HepG2 (cell line): ENCODE data around the gene MLXIPL. TPM values are rescaled to one million over a fixed set of nuclear protein-coding genes. Genes with fewer than 3 reads are reported as not detected.
A peak's percentile ranks its signal among the peaks of the same experiment; 100 is the strongest.

ENCODE experiments used
- ERF ChIP-seq: IDR thresholded peaks from 2 replicates; pipeline ENCODE4 v1.6.1; 2018; ENCODE audit warnings: missing biosample characterization, missing genetic modification reagents
- ESRRA ChIP-seq: sonication (generic); formaldehyde crosslinking; IDR thresholded peaks from 2 replicates; pipeline ENCODE4 v1.5.1; 2020; ENCODE audit warnings: mild to moderate bottlenecking, low read depth, missing genetic modification reagents
- GFI1 ChIP-seq: sonication (generic); formaldehyde crosslinking; IDR thresholded peaks from 2 replicates; pipeline ENCODE4 v1.5.0; 2020; ENCODE audit warnings: missing genetic modification reagents, mild to moderate bottlenecking, borderline replicate concordance
- GMEB2 ChIP-seq: IDR thresholded peaks from 2 replicates; pipeline ENCODE4 v1.6.1; 2016; ENCODE audit warnings: missing biosample characterization, missing genetic modification reagents, low read depth
- HMG20B ChIP-seq: conservative IDR thresholded peaks from 2 replicates; pipeline ENCODE4 v1.6.1; 2016; ENCODE audit warnings: missing genetic modification reagents, missing compliant biosample characterization
- KDM4B ChIP-seq: sonication (generic); formaldehyde crosslinking; IDR thresholded peaks from 2 replicates; pipeline ENCODE4 v1.4.0; 2020; ENCODE audit warnings: missing genetic modification reagents
- MATR3 ChIP-seq: sonication (generic); formaldehyde crosslinking; IDR thresholded peaks from 2 replicates; pipeline ENCODE4 v1.4.0; 2020; ENCODE audit warnings: missing genetic modification reagents
- NONO ChIP-seq, 2 experiments: fragments of 450-650 bp in 1 of 2; sonication (generic) in 1 of 2; formaldehyde crosslinking in 1 of 2; IDR thresholded peaks in 1 of 2; conservative IDR thresholded peaks in 1 of 2; 2 replicates each; pipeline versions ENCODE4 v1.6.1 to v1.8.0; 2017 to 2022; ENCODE audit warnings: mild to moderate bottlenecking in 1 of 2, missing genetic modification reagents in 1 of 2, moderate library complexity in 1 of 2
- PHF5A ChIP-seq: IDR thresholded peaks from one replicate; pipeline ENCODE4 v1.6.1; 2018; ENCODE audit warnings: low read depth, missing genetic modification reagents; ENCODE audit not compliant: unreplicated experiment
- RXRA ChIP-seq: sonication (generic); formaldehyde crosslinking; IDR thresholded peaks from 2 replicates; pipeline ENCODE4 v1.5.1; 2020; ENCODE audit warnings: missing genetic modification reagents
- SAP130 ChIP-seq: IDR thresholded peaks from 2 replicates; pipeline ENCODE4 v1.6.1; 2016; ENCODE audit warnings: low read depth
- SP4 ChIP-seq: sonication (generic); formaldehyde crosslinking; IDR thresholded peaks from 2 replicates; pipeline ENCODE4 v1.8.1; 2023; ENCODE audit warnings: mild to moderate bottlenecking, missing genetic modification reagents
- UBTF ChIP-seq: sonication (generic); formaldehyde crosslinking; IDR thresholded peaks from 2 replicates; pipeline ENCODE4 v1.4.0; 2020; ENCODE audit warnings: mild to moderate bottlenecking, missing genetic modification reagents
- ZBTB3 ChIP-seq: sonication (generic); formaldehyde crosslinking; IDR thresholded peaks from 2 replicates; pipeline ENCODE4 v1.4.0; 2020; ENCODE audit warnings: low read depth, mild to moderate bottlenecking, moderate library complexity, missing genetic modification reagents, borderline replicate concordance
- ZBTB37 ChIP-seq: sonication (generic); formaldehyde crosslinking; IDR thresholded peaks from 2 replicates; pipeline ENCODE4 v1.4.0; 2020; ENCODE audit warnings: mild to moderate bottlenecking, missing genetic modification reagents
- ZFP1 ChIP-seq: IDR thresholded peaks from 2 replicates; pipeline ENCODE4 v1.6.1; 2016
- ZMYM3 ChIP-seq: sonication (generic); formaldehyde crosslinking; IDR thresholded peaks from 2 replicates; pipeline ENCODE4 v1.5.1; 2020; ENCODE audit warnings: mild to moderate bottlenecking, missing genetic modification reagents
- ZNF333 ChIP-seq: sonication (generic); formaldehyde crosslinking; IDR thresholded peaks from 2 replicates; pipeline ENCODE4 v1.4.0; 2020; ENCODE audit warnings: mild to moderate bottlenecking, missing genetic modification reagents, borderline replicate concordance
- ZNF749 ChIP-seq: sonication (generic); formaldehyde crosslinking; IDR thresholded peaks from 2 replicates; pipeline ENCODE4 v1.8.0; 2022; ENCODE audit warnings: mild to moderate bottlenecking, missing genetic modification reagents, moderate library complexity, borderline replicate concordance
- ZNF768 ChIP-seq: sonication (generic); formaldehyde crosslinking; IDR thresholded peaks from 2 replicates; pipeline ENCODE4 v1.4.0; 2020; ENCODE audit warnings: missing genetic modification reagents
- ZNF800 ChIP-seq: sonication (generic); formaldehyde crosslinking; IDR thresholded peaks from 2 replicates; pipeline ENCODE4 v1.4.0; 2020; ENCODE audit warnings: missing genetic modification reagents
- ZNF850 ChIP-seq: sonication (generic); formaldehyde crosslinking; conservative IDR thresholded peaks from 2 replicates; pipeline ENCODE4 v1.9.0; 2021; ENCODE audit warnings: mild to moderate bottlenecking, missing genetic modification reagents
- polyA plus RNA-seq, 8 experiments: library from polyadenylated mRNA; depleted of rRNA in 3 of 8; stranded (reverse) in 7 of 8; unstranded in 1 of 8; fragments of >200 nt; fragmentation: Illumina TruSeq in 4 of 8; extraction: Trizol in 4 of 8; gene quantifications; 2 replicates each; pipeline versions ENCODE4 v1.2.1 to v1.2.3, GENCODE V29; 2011 to 2016; ENCODE audit warnings: low read depth in 4 of 8, missing spikeins in 1 of 8, mixed read lengths in 1 of 8; ENCODE audit not compliant: insufficient read depth in 1 of 8
- total RNA-seq, 5 experiments: library from RNA; depleted of rRNA; stranded (reverse); fragments of >200 nt; fragmentation: Illumina TruSeq; extraction: Trizol; gene quantifications; 2 replicates each; pipeline ENCODE4 v1.2.3, GENCODE V29; 2016; ENCODE audit warnings: low read depth in 1 of 5

MLXIPL gene
- total and polyA plus RNA-seq, 2 of the 13 experiments (the other 11 are each of a cell fraction or from before 2014, with no cell fraction given), result 51.6 to 60.1 TPM

GRCh38 chr7:73557397-73558257 is 66.7 kb downstream of the MLXIPL start, which contains the start of gene BCL7B (continued):
- TF ChIP-seq ZNF800, result peak; percentile 43; the same call in 1 of the 2 replicates
- peak; percentile 70; the same call in 1 of the 2 replicates for TF ChIP-seq GFI1 (CRISPR knock-in tag)
- TF ChIP-seq ZMYM3, result peak; percentile 87
- TF ChIP-seq UBTF (CRISPR knock-in tag), result peak; percentile 24
- TF ChIP-seq ERF (CRISPR knock-in tag), result peak; percentile 60
- TF ChIP-seq GMEB2 (CRISPR knock-in tag), result no peak
- TF ChIP-seq ZNF768 (CRISPR knock-in tag), result peak; percentile 63
- no peak; the same call in 1 of the 2 replicates for TF ChIP-seq KDM4B (CRISPR knock-in tag)
- TF ChIP-seq NONO (IDR thresholded peaks at IDR 0.05), result no peak
- peak; percentile 67 for TF ChIP-seq NONO (CRISPR knock-in tag; conservative IDR thresholded peaks at IDR 0.05)
- 0 out of 2 replicates have a peak, but pooled peaks have one; percentile 21 for TF ChIP-seq HMG20B (CRISPR knock-in tag)
- peak; percentile 99 for TF ChIP-seq ZNF333 (CRISPR knock-in tag)
- TF ChIP-seq PHF5A (CRISPR knock-in tag), result no peak
- TF ChIP-seq MATR3, result no peak
- TF ChIP-seq ZNF850, result no peak
- no peak for TF ChIP-seq SP4 (CRISPR knock-in tag)
- no peak for TF ChIP-seq ZFP1 (CRISPR knock-in tag)
- TF ChIP-seq ZBTB37 (CRISPR knock-in tag), result peak; percentile 60; the same call in 1 of the 2 replicates
- peak; percentile 54; the same call in 1 of the 2 replicates for TF ChIP-seq RXRA (CRISPR knock-in tag)
- peak; percentile 15; the same call in 1 of the 2 replicates for TF ChIP-seq SAP130
- no peak; the same call in 1 of the 2 replicates for TF ChIP-seq ZBTB3
- peak; percentile 94 for TF ChIP-seq ZNF749
- TF ChIP-seq ESRRA (CRISPR knock-in tag), result peak; percentile 55; the same call in 1 of the 2 replicates
